Endothelial cell of umbilical vein (primary cell): ENCODE results near the gene ACTR2. TPM values are rescaled to one million over a fixed set of nuclear protein-coding genes. Genes with fewer than 3 reads are reported as not detected.

Source experiments
- BruUV-seq: library from RNA; stranded (reverse); fragments of 400-500 nt; replicated peaks from 2 replicates; lab custom pipeline; 2021; lab: Mats Ljungman, UMichigan
- CTCF ChIA-PET: fragments of 300-600, 350-600 bp; sonication (Branson Sonifier 250); formaldehyde crosslinking; loops from one replicate; lab custom pipeline; 2021; ENCODE audit warnings: antibody characterized with exemption, inconsistent platforms; lab: Charles Lee
- POLR2A ChIA-PET: fragments of 300-600, 350-600 bp; sonication (Branson Sonifier 250); formaldehyde crosslinking; loops from one replicate; lab custom pipeline; 2021; ENCODE audit warnings: antibody characterized with exemption, inconsistent platforms; lab: Charles Lee
- DNase-seq: peaks from one replicate; pipeline ENCODE4 v3.0.0-alpha.2; 2011; ENCODE audit warnings: low read depth, low spot score
- FAIRE-seq: peaks from 2 replicates; lab custom pipeline; 2011; peaks lifted over from hg19 to GRCh38; lab: Jason Lieb, UNC
- H2AFZ ChIP-seq: 2 replicates; pipeline ENCODE4 v1.6.0; 2012; ENCODE audit warnings: low read depth, low read length, control low read depth, inconsistent platforms
- H3K27ac ChIP-seq: 2 replicates; pipeline ENCODE4 v1.5.1; 2011; ENCODE audit warnings: low read depth, mild to moderate bottlenecking, control low read depth, low read length, moderate library complexity; ENCODE audit not compliant: insufficient read depth
- H3K27me3 ChIP-seq, 2 experiments: 2 replicates each; pipeline versions ENCODE4 v1.6.0 to v1.6.1; 2011; ENCODE audit warnings: low read length in 2 of 2, mixed read lengths in 1 of 2; ENCODE audit not compliant: control insufficient read depth in 2 of 2, insufficient read depth in 2 of 2
- H3K36me3 ChIP-seq, 2 experiments: 2 replicates in 1 of 2; 3 replicates in 1 of 2; pipeline ENCODE4 v1.5.1; 2011; ENCODE audit warnings: low read length in 2 of 2, mild to moderate bottlenecking in 1 of 2, moderate library complexity in 1 of 2; ENCODE audit not compliant: control insufficient read depth in 2 of 2, insufficient read depth in 2 of 2; ENCODE audit errors: extremely low read depth in 1 of 2
- H3K4me1 ChIP-seq: 3 replicates; pipeline ENCODE4 v1.5.1; 2011; ENCODE audit warnings: mild to moderate bottlenecking, low read length; ENCODE audit not compliant: control insufficient read depth, insufficient read depth; ENCODE audit errors: extremely low read depth
- H3K4me2 ChIP-seq: 2 replicates; pipeline ENCODE4 v1.6.1; 2011; ENCODE audit warnings: low read length, control low read depth, mixed read lengths; ENCODE audit not compliant: insufficient read depth
- H3K4me3 ChIP-seq, 3 experiments: fragments of 200-600 bp in 1 of 3; sonication (generic), shearing (Covaris generic) in 1 of 3; replicated peaks in 1 of 3; 2 replicates each; pipeline ENCODE4 v1.5.1; 2011 to 2016; ENCODE audit warnings: control low read depth in 3 of 3, low read length in 3 of 3, mild to moderate bottlenecking in 2 of 3, inconsistent platforms in 1 of 3, low read depth in 1 of 3, moderate library complexity in 1 of 3; ENCODE audit not compliant: insufficient read depth in 1 of 3
- H3K79me2 ChIP-seq: 2 replicates; pipeline ENCODE4 v1.6.0; 2012; ENCODE audit warnings: low read length, inconsistent platforms; ENCODE audit not compliant: control insufficient read depth, insufficient read depth
- H3K9ac ChIP-seq: replicated peaks from 2 replicates; pipeline ENCODE3; 2011; ENCODE audit warnings: low read length, control low read depth; ENCODE audit not compliant: insufficient read depth; ENCODE audit errors: extremely low read depth
- H3K9me1 ChIP-seq: replicated peaks from 3 replicates; pipeline ENCODE4 v1.6.0; 2011; ENCODE audit warnings: mild to moderate bottlenecking, low read length; ENCODE audit not compliant: control insufficient read depth, insufficient read depth; ENCODE audit errors: extremely low read depth
- H3K9me3 ChIP-seq: replicated peaks from 2 replicates; pipeline ENCODE4 v1.5.1; 2012; ENCODE audit warnings: low read length, inconsistent platforms; ENCODE audit not compliant: control insufficient read depth, insufficient read depth
- H4K20me1 ChIP-seq: replicated peaks from 2 replicates; pipeline ENCODE3; 2011; ENCODE audit warnings: mild to moderate bottlenecking, low read length; ENCODE audit not compliant: control insufficient read depth, insufficient read depth; ENCODE audit errors: extremely low read depth
- CTCF ChIP-seq, 2 donors: IDR thresholded peaks; 1 replicate in 1 of 2; 2 replicates in 1 of 2; pipeline ENCODE4 v1.5.1; 2011; ENCODE audit warnings: low read length in 2 of 2, mild to moderate bottlenecking in 2 of 2, moderate library complexity in 2 of 2, control low read depth in 1 of 2, inconsistent platforms in 1 of 2, low read depth in 1 of 2; ENCODE audit not compliant: insufficient read depth in 1 of 2; ENCODE audit errors: extremely low read depth in 1 of 2
- EZH2 ChIP-seq: IDR thresholded peaks from 2 replicates; pipeline ENCODE4 v1.6.1; 2012; ENCODE audit warnings: borderline replicate concordance, low read depth, mild to moderate bottlenecking, moderate library complexity, low read length, inconsistent platforms; ENCODE audit not compliant: severe bottlenecking
- FOS ChIP-seq: IDR thresholded peaks from 2 replicates; pipeline ENCODE4 v1.6.1; 2011; ENCODE audit warnings: mild to moderate bottlenecking, low read length, moderate library complexity, borderline replicate concordance; ENCODE audit not compliant: insufficient read depth
- GATA2 ChIP-seq: IDR thresholded peaks from 2 replicates; pipeline ENCODE4 v1.7.0; 2011; ENCODE audit warnings: low read depth, mild to moderate bottlenecking, moderate library complexity, mixed read lengths, low read length; ENCODE audit not compliant: insufficient read length, insufficient read depth
- JUN ChIP-seq: IDR thresholded peaks from 2 replicates; pipeline ENCODE4 v1.6.1; 2011; ENCODE audit warnings: borderline replicate concordance, low read depth; ENCODE audit not compliant: insufficient read length, insufficient read depth
- MAX ChIP-seq: IDR thresholded peaks from 2 replicates; pipeline ENCODE4 v1.6.1; 2011; ENCODE audit not compliant: insufficient read depth, insufficient read length
- MYC ChIP-seq: IDR thresholded peaks from one replicate; pipeline ENCODE4 v1.6.1; 2011; ENCODE audit warnings: mild to moderate bottlenecking, low read depth, low read length
- POLR2A ChIP-seq: IDR thresholded peaks from 2 replicates; pipeline ENCODE4 v1.6.1; 2012; ENCODE audit warnings: low read depth, mild to moderate bottlenecking, control low read depth, low read length
- POLR2AphosphoS5 ChIP-seq: IDR thresholded peaks from 2 replicates; pipeline ENCODE4 v1.6.1; 2012; ENCODE audit warnings: low read depth, mild to moderate bottlenecking, control low read depth, low read length, moderate library complexity; ENCODE audit not compliant: insufficient read depth
- dilution Hi-C: fragments of 300-500 bp; cut with MboI; formaldehyde crosslinking; loops from one replicate; pipeline ENCODE4 v1.15.0; 2019; ENCODE audit warnings: low sequenced_read_pairs; ENCODE audit not compliant: extremely low pct_ligation_motif_present
- intact Hi-C: fragments of 100-400 bp; cut with micrococcal nuclease; formaldehyde crosslinking; loops from one replicate; pipeline ENCODE4 v1.10.0; 2022
- polyA plus RNA-seq, 4 experiments: library from polyadenylated mRNA; depleted of rRNA in 3 of 4; stranded (reverse) in 3 of 4; unstranded in 1 of 4; fragments of >200 nt; gene quantifications; 2 replicates each; pipeline versions ENCODE4 v1.2.1 to v1.2.3, GENCODE V29; 2011 to 2012; ENCODE audit warnings: missing spikeins in 1 of 4
- total RNA-seq: library from RNA; stranded (reverse); gene quantifications from 2 replicates; pipeline ENCODE4 v1.2.3, GENCODE V29; 2021

The ACTR2 gene
- total and polyA plus RNA-seq, 2 donors (not counting 3 experiments of a cell fraction or from before 2014, with no cell fraction given), result 48.7 to 287 TPM

GRCh38 chr2:65291216-65292105 lies 63.8 kb downstream of the ACTR2 start:
- FAIRE-seq (no peak), DNase-seq (no peak)
- H3K4me2 ChIP-seq, result no peak overlapping the region
- BruUV-seq, result no TSS peak
- H3K9me3 ChIP-seq, result no peaks in the 10 kb centered on the region
- no peaks in the 10 kb centered on the region for H3K9me1 ChIP-seq
- dilution Hi-C loops (no loop called here), intact Hi-C loops (no loop called here)
- H2AFZ ChIP-seq, result no peak overlapping the region
- no peak for TF ChIP-seq POLR2AphosphoS5
- no peak for TF ChIP-seq EZH2
- TF ChIP-seq JUN, result no peak
- TF ChIP-seq CTCF (IDR thresholded peaks at IDR 0.05; ENCODE audit: extremely low read depth in 1 of 2, insufficient read depth in 1 of 2, low read depth in 1 of 2, low read length in 2 of 2), result no peak
- no peak for TF ChIP-seq MAX
- TF ChIP-seq FOS, result no peak
- no peak for TF ChIP-seq GATA2
- no peak for TF ChIP-seq POLR2A
- TF ChIP-seq MYC, result no peak
- H3K79me2 ChIP-seq, result no peaks in the 10 kb centered on the region
- no peak overlapping the region for H3K27ac ChIP-seq
- no peaks in the 10 kb centered on the region for H3K4me1 ChIP-seq
- no peak overlapping the region for H3K4me3 ChIP-seq
- POLR2A ChIA-PET, result no interaction called here
- peaks cover 10 to 45% of the 10 kb centered on the region in 2 experiments for H3K27me3 ChIP-seq
- H3K9ac ChIP-seq, result no peak overlapping the region
- CTCF ChIA-PET, result interaction anchor here (1.7 kb wide), 1 partner anchor 15 kb away, joined by 4 read pairs; no protein-coding TSS in a partner anchor
- H3K36me3 ChIP-seq, result no peaks in the 10 kb centered on the region
- no peaks in the 10 kb centered on the region for H4K20me1 ChIP-seq
